Inflammatory macrophage (primary cell): ENCODE data around the gene IER5.

ENCODE experiments used
- DNase-seq, 2 donors: peaks; one replicate each; pipeline ENCODE4 v3.0.0-alpha.2; 2020 to 2022

The IER5 gene

DNA sequence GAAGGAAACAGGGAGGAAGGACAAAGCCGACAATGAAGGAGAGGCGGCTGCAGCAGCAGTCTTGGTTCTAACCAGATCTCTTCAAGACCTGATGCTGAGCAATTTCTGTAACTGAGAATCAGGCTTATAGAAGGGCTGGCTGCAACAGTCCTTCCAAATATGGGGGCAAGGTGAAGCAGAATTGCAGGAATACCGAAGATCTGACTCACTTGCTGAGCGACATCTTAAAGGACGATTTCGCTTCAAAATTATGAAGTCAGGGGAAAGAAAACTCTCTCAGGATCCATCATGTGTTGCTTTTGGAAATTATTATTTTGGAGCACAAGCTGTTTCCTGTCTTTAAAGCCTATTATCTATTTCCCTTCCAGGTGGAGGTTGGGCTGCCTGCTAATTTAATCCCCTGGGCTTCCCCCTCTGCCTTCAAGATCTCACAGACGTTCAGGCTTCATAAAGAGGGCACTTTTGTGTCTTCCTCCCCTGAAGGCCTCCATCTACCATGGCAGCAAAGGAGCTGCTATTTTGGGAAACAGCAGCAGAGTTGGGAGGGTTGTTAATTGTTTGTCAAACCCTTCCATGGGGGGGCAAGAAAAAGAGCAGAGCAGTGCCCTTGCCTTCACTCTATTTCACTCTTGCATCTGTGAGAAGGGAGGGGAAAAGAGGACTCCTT, 10.8 kb upstream of the IER5 start:
- DNase-seq = no peak

DNA sequence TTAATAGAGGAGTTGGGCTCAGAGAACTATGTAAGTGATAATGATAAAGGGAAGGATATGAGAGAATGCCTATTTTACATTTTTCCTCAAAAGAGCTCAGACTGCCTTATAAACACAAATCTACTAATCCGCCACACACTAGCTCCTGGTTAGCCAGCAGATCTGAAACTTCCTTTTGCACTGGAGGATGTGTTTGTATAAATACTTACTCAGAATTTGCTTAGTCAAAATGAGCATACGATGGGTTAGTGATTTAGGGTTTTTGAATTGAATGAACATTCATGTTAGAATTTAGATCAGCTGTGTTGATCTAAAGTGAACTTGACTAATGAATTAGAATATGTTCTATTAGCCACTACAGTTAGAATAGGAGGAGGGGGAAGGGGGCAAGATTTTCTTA, 9.1 kb upstream of the IER5 start:
- DNase-seq = no peak

DNA sequence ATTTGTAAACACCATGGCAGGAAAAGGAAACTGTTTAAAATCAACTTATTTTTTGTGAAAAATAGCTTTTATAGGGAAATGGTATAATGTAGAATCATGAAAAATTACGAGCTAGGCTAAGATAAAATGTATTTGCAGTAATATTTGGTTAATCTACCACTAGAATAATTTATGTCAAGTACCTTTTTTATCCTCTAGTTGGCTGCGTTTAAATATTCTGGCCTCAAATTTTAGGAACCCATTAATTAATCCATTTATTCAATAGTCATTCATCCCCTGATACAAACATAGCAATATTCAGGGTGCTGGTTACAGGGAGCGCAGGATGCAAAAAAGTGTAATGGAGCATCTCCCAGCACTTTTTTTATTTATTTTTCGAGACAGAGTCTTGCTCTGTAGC, 8.6 kb upstream of the IER5 start:
- DNase-seq = no peak

DNA sequence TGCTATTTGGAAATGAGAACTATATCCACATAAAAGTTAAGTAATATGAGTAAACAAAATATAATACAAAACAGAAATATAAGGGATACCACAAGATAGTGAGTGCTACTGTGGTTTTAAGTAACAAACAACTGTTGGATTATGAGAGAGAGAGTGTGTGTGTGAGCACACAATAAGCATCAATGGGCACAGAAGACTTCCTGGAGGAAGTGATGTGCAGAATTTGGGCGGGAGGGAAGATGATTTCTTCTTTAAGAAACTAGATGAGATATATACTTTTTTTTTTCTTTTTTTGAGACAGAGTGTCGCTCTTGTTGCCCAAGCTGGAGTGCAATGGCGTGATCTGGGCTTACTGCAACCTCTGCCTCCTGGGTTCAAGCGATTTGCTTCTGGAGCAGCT, 7.9 kb upstream of the IER5 start:
- DNase-seq = peak; percentile 39 to 62

DNA sequence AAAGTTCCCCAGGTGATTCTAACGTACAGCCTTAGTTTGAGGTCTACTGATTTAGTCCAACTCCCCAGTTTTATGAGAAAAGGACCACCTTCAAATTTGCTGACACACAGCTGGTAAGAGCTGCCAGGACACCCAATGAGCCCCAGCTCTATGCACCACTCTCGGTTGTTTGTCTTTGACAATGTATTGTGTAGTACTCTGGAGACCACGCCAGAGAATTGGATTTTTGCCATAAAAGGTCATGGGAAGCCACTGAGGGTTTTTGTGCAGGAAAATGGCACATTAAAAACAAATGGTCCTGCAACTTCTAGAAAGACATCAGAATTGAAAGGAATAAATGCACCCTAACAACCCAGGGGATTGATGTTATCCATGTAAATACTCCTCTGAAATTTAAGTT, 7.1 kb upstream of the IER5 start:
- no peak for DNase-seq

DNA sequence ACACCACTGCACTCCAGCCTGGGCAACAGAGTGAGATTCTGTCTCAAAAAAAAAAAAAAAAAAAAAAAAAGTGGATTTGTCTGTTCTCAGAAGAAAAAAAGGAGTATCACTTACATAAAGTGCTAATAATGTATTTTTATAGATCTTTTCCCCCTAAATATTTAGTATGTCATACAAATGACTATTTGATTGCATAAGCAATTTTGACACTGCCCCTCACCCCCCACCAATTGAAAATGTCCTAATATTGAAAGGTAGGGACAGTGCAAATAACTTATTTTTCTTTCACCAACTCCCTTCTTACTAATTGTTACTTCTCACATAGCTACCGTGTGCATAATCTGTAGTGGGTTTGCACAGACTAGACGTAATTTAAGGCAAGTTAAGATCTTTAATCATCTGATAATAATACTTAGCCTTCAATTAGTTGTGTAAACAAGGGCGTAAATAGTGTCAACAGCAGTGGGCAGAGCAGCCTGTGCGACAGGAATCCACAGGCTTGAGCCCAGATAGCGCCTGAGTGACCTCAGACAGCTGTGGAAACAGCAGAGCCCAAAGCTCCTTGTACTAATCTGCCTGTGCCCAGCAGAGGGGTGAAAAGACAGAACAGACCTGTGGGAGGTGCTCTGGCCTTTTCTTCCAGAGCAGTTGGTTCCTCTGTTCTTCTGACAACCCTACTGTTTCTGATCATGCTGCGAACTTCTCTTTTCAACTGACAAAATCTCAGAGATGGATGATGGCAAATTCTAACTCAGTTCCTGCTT, 4.5 kb upstream of the IER5 start:
- peak; percentile 88 to 90 for DNase-seq

DNA sequence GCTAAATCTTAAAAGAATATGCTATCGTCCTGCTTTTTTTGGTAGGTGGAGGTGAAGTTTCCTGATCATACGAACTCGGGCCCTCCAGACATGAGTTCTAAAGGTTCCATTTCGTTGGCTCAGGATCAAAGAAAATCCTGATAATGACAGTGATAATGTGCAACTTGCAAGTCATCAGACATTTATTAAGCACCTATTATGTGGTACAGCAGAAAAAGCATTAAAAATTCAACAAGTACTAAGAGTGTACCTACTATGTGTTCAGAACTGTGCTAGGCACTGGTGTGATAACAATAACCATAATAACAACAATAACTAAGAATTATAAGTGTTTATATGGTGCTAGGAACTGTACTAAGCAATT, 3.9 kb upstream of the IER5 start:
- DNase-seq = no peak

DNA sequence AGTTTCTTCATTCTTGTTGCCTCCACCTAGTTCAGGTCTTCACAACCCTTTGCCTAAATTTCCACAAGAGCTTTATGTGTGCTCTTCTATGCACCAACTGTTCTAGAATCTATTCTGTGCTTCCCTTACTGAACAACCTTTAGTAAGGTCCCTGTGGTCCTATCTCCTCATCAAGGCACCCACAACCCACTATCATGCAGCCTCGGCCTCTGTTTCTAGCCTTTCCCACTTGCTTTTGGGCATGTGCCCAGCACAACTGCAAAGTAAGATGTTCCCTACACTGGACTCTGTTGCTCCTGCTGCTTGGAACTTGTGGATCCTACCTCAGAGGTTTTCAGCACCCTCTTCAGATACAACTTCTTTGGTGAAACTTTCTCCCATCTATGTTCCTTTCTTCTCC, 2.4 kb upstream of the IER5 start:
- DNase-seq = no peak

DNA sequence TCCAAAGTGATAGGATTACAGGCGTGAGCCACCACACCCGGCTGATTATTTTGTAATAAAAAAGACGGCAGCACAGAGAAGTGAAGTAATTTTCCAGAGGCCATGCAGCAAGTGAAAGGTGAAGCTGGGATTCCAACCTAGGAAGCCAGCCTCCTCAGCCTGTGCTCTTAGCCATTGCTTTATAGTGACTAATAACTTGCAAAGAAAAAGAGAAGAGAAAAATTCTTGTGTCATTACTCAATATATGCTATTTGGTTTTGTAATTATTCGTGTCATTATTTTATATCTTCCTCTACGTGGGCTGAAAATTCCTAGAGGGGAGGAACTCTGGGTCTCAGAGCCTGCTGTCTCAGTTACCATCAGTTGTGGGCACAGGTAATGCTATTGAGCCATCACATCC, 1.6 kb upstream of the IER5 start:
- peak; percentile 80 to 92 for DNase-seq

DNA sequence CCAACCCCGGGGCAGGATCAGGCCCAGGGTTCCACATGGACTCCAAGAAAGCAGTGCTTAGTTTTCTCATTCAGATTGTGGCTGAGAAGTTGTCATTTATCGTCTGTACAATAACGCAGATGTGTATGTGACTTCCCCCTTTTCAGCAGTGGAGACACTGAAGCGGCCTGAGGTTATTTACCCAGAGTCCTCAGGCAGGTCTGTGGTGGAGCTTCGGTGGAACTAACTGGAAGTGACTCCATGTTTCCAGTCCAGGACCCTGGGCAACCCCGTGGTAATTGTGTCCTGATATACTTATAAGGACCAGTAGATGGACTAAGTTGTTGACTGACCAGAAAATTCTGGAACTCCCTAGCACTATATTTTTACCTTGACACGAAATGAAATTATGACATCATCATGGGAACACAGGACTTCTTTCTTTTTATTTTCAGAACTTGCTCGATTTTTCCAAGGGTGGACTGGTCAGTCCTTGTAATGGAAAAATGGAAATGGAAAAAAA, 1.0 kb upstream of the IER5 start:
- DNase-seq = peak; percentile 75 to 83

DNA sequence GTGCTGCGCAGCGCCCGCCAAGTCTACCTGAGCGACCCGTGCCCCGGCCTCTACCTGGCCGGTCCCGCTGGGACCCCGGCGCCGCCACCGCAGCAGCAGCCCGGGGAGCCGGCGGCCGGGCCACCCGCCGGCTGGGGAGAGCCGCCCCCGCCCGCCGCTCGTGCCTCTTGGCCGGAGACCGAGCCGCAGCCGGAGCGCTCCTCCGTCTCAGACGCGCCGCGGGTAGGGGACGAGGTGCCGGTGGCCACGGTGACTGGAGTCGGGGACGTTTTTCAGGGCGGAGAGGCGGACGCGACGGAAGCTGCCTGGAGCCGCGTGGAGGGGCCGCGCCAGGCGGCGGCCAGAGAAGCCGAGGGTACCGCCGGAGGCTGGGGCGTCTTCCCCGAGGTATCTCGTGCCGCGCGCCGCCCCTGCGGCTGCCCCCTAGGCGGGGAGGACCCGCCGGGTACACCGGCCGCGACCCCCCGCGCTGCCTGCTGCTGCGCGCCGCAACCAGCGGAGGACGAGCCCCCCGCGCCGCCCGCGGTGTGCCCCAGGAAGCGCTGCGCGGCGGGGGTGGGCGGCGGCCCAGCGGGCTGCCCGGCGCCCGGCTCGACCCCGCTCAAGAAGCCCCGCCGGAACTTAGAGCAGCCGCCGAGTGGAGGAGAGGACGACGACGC, 646 bp downstream of the IER5 start:
- peak in 1 of 2 donors; percentile 37 for DNase-seq

DNA sequence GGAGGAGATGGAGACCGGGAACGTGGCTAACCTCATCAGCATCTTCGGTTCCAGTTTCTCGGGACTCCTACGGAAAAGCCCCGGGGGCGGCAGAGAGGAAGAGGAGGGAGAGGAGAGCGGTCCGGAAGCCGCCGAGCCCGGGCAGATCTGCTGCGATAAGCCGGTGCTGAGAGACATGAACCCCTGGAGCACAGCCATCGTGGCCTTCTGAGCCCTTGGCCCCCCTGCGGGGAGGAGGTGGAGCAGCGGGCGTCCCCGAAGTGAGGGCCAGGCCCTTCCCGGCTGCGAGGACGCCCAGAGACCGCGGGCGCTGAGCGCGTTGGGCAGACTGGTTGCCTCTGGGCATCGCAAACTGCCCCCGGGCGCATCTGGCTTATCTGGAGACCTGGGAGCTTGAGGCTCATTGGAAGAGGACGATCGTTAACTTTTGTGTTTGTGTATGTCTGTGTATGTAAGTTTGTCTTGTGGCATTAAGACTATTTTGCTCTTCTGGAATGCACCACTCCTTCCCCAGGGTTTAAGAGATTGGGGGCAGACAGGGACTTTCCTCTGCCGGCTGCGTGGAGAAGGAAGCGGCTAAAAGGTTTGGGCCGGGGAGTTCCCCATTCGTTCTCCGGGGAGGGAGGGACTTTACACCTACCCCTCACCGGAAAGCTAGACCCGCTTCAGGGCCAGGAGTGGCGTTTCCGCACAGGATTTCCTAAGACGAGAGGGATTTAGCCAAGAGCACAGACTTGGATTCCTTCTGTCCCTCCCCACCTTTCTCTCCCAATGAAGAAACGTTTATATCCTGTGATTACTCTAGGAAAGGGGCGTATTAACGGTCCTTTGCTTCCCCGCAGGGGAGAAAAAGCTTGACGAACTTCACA, 1.4 kb downstream of the IER5 start:
- DNase-seq = peak; percentile 69 to 78

DNA sequence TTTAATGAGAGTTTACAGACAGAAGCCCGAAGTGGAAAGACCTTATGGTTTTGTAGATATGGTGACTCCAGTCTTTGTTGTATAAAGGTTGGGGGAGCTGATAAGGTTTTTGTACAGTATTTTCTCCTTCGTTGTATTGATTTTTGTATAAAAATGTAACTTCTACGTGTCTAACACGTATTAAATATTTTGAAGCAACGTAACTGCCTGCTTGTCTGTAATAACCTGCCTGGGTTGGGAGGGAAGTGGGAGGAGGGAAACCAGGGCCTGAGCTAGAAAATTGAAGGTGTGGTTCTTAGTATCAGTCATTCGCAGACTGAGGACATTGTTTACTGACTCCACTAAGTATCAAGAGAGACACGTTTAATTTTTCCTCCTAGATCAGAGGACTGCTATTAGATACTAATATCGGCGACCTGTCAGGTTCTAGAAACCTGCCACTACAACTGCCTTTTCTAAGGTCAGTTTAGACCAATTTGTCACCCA, 2.2 kb downstream of the IER5 start:
- peak in 1 of 2 donors; percentile 19 for DNase-seq

DNA sequence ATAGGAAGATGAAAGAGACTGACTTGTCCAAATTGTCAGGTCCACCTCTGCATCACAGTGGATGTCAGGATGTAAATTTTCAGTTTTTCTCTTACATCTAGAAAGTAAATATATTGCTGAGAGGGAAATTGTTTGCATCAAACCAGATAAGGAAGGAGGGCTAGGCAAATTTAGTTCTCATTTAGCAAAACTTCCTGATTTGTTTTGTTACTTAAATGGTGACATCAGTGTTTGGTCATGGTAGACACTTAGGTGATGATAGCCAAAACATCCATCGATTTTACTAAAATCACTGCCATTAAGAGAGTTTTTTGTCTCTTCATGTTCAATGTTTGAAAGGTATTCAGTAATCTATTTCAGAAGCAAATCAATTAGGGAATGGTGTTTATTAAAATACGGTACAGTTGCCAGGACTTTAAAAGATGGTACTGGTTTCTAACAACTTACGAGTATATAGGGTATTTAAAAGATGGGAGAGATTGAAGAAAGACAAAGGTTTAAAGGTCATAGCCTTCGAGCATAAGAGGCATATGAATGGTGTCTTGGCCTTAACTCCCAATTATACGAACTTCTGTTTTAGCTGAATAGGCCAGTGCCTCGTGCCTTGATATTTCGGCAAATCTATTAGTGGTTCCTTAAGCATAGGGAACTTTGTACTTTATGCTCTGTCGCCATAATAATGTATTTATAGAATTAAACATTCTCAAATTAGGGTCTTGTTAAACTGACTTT, 3.0 kb downstream of the IER5 start:
- DNase-seq = peak; percentile 17 to 39

DNA sequence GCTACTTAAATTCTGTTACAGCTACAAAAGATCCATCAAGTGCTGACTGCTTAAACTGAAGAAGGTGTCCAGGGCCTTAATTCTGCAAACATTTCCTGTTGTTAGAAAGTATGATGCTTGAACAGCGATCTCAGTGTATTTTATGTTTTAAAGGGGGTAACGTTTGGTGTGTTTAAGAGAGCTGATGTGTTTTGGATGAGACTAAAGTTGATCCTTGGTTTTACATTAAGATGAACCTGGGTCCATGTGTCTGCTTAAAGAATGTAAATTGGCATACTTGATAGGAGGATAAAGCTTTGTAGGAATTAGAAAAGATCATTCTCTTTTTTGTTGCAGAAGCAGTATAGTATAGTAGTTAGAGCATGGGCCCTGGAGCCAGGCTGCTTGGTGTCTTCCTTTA, 3.6 kb downstream of the IER5 start:
- DNase-seq = no peak

DNA sequence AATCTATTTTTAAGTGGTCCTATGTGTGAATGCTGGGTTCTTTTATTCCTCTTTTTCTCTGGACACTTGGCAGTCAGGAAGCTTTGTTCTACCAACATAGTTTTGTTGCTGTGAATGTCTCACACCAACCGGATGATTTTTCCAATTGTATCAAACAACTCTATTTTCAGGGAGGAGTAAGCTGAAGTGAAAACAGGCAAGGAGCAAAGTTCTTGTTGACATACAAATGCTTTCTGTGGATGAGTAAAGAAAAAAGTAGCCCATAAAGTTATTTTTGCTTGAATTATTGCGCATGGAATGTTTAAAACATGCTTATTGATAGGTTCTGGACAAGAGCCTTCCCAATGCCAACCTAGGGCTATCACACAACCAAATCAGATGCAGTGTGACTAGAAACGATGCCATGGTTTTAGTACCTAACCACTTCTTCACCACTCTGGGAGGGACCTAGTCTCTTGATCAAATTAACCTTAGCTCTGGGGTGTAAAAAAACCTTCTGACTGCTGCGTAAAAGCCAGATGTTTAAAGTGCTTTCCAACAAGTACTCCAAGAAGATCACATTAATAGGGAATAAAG, 4.5 kb downstream of the IER5 start:
- no peak for DNase-seq

DNA sequence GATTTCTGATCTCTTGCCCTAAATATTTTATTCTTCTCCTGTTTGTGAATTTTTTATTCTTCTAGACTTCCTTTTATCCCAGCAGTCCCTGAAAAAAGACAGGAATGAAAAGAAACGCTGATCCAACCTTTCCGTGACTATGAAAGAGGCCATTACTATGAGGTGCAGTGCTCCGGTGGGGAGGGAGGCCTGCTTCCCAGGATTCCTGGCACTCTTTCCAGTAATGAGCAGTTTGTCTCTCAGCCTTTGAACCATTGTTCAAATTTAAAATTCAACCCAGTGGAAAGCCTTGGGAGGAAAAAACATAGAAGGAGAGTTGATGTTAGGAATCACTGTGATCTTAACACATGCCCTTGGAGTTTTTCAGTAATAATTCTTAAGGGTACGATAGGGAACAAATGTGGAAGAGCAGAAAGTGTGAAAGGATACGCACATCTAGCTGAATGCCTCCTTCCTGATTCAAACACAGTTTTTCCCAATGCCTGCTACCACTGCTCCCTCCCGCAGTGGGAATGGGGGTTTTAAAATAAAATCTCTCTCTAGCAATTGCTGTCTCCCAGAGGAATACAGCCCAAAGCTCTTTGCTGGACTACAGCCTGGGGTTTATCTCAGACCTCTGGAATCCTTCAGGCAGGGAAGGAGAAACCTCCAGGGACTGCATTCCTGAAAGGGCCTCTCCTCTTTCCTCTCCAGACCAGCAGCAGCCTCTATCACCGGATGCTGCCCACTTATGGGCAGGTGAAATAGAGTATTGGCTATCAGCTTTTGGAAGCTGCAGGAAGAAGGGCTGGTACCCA, 6.1 kb downstream of the IER5 start:
- DNase-seq = no peak

DNA sequence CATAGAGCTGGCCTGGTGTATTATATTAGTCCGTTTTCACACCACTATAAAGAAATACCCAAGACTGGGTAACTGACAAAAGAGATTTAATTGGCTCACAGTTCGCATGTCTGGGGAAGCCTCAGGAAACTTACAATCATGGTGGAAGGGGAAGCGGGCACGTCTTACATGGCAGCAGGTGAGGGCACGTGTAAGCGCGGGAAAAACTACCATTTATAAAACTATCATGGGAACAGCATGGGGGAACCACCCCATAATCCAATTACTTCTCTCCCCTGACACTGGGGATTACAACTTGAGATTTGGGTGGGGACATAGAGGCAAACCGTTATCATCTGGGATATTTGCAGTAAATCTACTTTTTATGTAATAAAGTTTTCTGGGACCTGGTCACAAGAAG, 6.8 kb downstream of the IER5 start:
- DNase-seq = no peak

DNA sequence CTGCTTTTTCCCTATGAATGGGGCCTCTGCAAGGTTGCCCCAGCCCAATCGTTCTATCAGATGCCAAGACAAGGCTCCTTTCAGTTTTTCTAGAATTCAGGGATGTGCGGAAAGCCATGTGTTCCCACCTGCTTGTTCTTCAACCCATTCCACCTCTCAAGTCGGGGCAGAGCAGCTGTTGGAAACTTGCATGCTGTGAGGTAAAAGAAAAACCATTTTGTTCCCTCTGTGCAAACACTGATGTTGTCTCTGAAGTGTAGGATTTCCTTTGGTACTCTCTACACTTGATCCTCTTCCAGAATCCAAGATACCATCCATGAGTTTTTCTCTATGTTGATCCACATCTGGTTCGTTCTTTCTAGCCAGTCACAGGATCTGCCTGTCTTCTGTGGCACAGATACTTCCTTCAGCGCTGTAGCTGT, 7.3 kb downstream of the IER5 start:
- no peak for DNase-seq

DNA sequence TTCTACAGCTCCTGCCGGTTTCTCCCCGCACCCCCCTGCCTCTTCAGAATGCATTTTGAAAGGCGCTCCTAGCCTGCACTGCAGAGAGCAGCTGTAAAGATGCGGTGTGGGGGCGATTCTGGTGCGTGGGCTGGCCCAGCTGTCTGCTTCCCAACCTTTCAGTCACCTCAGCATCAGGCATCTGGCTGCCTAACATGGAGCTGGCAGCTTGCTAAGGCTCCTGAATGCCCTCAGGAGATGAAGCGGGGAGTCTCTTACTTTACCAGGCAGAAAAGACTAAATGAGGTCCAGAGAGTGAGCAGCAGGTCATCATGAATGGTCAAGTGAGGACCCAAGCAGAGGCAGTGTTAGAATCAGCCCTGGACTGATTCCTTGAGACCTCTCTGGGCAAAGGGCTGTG, 8.7 kb downstream of the IER5 start:
- no peak for DNase-seq
